Stomach (tissue), 4 donors: ENCODE data around the gene ADGRG7.

Experiments
- POLR2AphosphoS5 ChIP-seq, 3 donors: sonication (generic); formaldehyde crosslinking; IDR thresholded peaks; one replicate each; pipeline ENCODE4 v1.6.1; 2016; ENCODE audit warnings: antibody characterized with exemption in 3 of 3
- TF ChIP-seq, protein P1 (sequence below), 7 experiments: fragments of 450-650 bp in 4 of 7; fragments of 200-600 bp in 3 of 7; sonication (generic) in 3 of 7; IDR thresholded peaks; one replicate each; pipeline ENCODE4 v1.5.1; 2016 to 2019; ENCODE audit warnings: antibody characterized with exemption in 7 of 7, control low read depth in 2 of 7, mild to moderate bottlenecking in 1 of 7

DNA sequence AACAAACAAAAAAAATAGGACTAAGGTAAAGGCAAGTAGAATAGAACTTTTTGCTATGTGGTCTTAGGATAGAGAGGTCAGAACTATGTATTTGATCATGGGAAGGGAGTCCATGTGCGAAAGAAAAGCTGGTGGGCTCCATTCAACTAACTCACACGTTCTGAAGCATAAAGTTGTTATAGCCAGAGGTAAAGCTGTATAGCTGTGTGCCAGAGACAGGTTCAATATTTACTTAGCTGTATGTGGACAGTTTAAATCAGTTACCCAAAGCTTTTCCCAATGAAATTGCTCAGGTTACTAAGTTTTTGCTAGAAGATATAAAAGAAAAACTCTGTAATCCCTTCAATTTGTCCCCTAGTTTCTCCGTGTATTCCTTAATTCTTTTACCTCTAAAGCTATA lies 37.8 kb downstream of the ADGRG7 start:
- TF ChIP-seq, protein P1, sequence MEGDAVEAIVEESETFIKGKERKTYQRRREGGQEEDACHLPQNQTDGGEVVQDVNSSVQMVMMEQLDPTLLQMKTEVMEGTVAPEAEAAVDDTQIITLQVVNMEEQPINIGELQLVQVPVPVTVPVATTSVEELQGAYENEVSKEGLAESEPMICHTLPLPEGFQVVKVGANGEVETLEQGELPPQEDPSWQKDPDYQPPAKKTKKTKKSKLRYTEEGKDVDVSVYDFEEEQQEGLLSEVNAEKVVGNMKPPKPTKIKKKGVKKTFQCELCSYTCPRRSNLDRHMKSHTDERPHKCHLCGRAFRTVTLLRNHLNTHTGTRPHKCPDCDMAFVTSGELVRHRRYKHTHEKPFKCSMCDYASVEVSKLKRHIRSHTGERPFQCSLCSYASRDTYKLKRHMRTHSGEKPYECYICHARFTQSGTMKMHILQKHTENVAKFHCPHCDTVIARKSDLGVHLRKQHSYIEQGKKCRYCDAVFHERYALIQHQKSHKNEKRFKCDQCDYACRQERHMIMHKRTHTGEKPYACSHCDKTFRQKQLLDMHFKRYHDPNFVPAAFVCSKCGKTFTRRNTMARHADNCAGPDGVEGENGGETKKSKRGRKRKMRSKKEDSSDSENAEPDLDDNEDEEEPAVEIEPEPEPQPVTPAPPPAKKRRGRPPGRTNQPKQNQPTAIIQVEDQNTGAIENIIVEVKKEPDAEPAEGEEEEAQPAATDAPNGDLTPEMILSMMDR (IDR thresholded peaks at IDR 0.05), result no peak
- no peak for TF ChIP-seq POLR2AphosphoS5 (IDR thresholded peaks at IDR 0.05)
